Measurements from ENCODE around the gene STK25. TPM values are rescaled to one million over a fixed set of nuclear protein-coding genes. Genes with fewer than 3 reads are reported as not detected.

STK25 gene
- total RNA-seq, 1 experiment from 2014 or later: 201 TPM

DNA sequence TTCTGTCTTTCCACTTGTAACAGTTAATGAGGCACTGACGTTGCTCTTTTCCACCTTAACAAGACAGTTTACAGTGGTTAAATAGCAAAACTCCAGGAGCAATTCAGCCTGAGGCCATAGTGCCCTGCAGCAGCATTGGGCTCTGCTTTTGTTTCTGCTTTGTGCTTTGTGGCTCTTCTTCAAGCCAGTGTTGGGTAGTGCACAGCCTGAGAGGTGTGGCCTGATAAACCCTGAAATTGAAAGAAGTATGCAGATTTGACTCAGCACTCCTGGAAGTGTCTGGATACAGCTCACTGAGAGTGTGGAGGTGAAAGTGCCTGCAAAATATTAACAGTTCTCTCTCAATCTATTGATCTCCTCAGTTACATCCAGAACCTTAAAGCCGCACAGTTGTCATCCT, 63.0 kb downstream of the STK25 start:
- H3K79me2 ChIP-seq (ENCODE audit: low read depth): no peaks in the 10 kb centered on the region
- no peaks in the 10 kb centered on the region for H3K27me3 ChIP-seq (ENCODE audit: insufficient read depth, low read depth)
- ChIA-PET CTCF (no interaction called here), POLR2A (ENCODE audit: unreplicated experiment) (interaction anchor here (0.7 kb wide), 1 partner anchor 66 kb away, joined by 3 read pairs; no protein-coding TSS in a partner anchor)
- H3K36me3 ChIP-seq (ENCODE audit: low read depth): 0 out of 2 replicates have a peak, but pooled peaks cover 2% of the 10 kb centered on the region
- no peaks in the 10 kb centered on the region for H3K9me3 ChIP-seq (ENCODE audit: insufficient read depth, low read depth)
- BruUV-seq (replicated peaks): no TSS peak
- peaks cover 3% of the 10 kb centered on the region; the same call in 1 of the 2 replicates for H4K20me1 ChIP-seq (ENCODE audit: insufficient read depth)
- no peak overlapping the region for H2AFZ ChIP-seq
- no peak overlapping the region for H3K27ac ChIP-seq
- H3K4me3 ChIP-seq: no peak overlapping the region
- no peaks in the 10 kb centered on the region for H3K9me2 ChIP-seq (ENCODE audit: insufficient read depth)
- no peak overlapping the region for H3K4me2 ChIP-seq
- no peak for DNase-seq
- intact Hi-C loops (cut with micrococcal nuclease; ENCODE audit: unreplicated experiment): no loop called here
- TF ChIP-seq, protein P1, sequence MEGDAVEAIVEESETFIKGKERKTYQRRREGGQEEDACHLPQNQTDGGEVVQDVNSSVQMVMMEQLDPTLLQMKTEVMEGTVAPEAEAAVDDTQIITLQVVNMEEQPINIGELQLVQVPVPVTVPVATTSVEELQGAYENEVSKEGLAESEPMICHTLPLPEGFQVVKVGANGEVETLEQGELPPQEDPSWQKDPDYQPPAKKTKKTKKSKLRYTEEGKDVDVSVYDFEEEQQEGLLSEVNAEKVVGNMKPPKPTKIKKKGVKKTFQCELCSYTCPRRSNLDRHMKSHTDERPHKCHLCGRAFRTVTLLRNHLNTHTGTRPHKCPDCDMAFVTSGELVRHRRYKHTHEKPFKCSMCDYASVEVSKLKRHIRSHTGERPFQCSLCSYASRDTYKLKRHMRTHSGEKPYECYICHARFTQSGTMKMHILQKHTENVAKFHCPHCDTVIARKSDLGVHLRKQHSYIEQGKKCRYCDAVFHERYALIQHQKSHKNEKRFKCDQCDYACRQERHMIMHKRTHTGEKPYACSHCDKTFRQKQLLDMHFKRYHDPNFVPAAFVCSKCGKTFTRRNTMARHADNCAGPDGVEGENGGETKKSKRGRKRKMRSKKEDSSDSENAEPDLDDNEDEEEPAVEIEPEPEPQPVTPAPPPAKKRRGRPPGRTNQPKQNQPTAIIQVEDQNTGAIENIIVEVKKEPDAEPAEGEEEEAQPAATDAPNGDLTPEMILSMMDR (conservative IDR thresholded peaks at IDR 0.05): no peak
- no peak for TF ChIP-seq EZH2 (IDR thresholded peaks at IDR 0.05; ENCODE audit: low read depth)
- no peaks in the 10 kb centered on the region for H3F3A ChIP-seq (ENCODE audit: insufficient read depth, low read depth)
- no peaks in the 10 kb centered on the region for H3K4me1 ChIP-seq (replicated peaks; ENCODE audit: insufficient read depth)

GRCh38 chr2:241443486-241444223, 64.7 kb downstream of the STK25 start:
- POLR2A ChIA-PET (ENCODE audit: unreplicated experiment): interaction anchor here (0.7 kb wide), 2 partner anchors 216 to 452 kb away, joined by 3 to 4 read pairs; no protein-coding TSS in a partner anchor

More at GRCh38 chr2:241443486-241444223, 64.7 kb downstream of the STK25 start:
- Histone ChIP-seq H3K27ac (no peak overlapping the region), H2AFZ (no peak overlapping the region), H3K4me3 (no peak overlapping the region), H3K36me3 (ENCODE audit: low read depth) (0 out of 2 replicates have a peak, but pooled peaks cover 2% of the 10 kb centered on the region), H3F3A (ENCODE audit: insufficient read depth, low read depth) (no peaks in the 10 kb centered on the region), H3K27me3 (ENCODE audit: insufficient read depth, low read depth) (no peaks in the 10 kb centered on the region), H3K4me2 (no peak overlapping the region), H4K20me1 (ENCODE audit: insufficient read depth) (peaks cover 3% of the 10 kb centered on the region; the same call in 1 of the 2 replicates), H3K9me3 (ENCODE audit: insufficient read depth, low read depth) (no peaks in the 10 kb centered on the region), H3K4me1 (replicated peaks; ENCODE audit: insufficient read depth) (no peaks in the 10 kb centered on the region), H3K9me2 (ENCODE audit: insufficient read depth) (no peaks in the 10 kb centered on the region), H3K79me2 (ENCODE audit: low read depth) (no peaks in the 10 kb centered on the region)
- BruUV-seq (replicated peaks): no TSS peak
- intact Hi-C loops (cut with micrococcal nuclease; ENCODE audit: unreplicated experiment): no loop called here
- DNase-seq: peak in 1 of 2 experiments; percentile 81
- CTCF ChIA-PET: no interaction called here
- no peak for TF ChIP-seq EZH2 (IDR thresholded peaks at IDR 0.05; ENCODE audit: low read depth)
- TF ChIP-seq, protein P1 (conservative IDR thresholded peaks at IDR 0.05): no peak

Small RNA genes within 50 kb of the gene (microRNA-seq; reads per million reads assigned to microRNA genes)
- not detected for gene MIR3133 (ENCODE audit: borderline number of aligned reads, borderline replicate concordance)

Other genes with a start within 250 kb of the STK25 start
- gene HDLBP, start 192.9 kb downstream of the STK25 start, total RNA-seq (2021): 715 and 908 TPM in 2 replicates
- gene SEPTIN2, start 192.7 kb downstream of the STK25 start, total RNA-seq (2021): 431 and 500 TPM in 2 replicates
- 81.5 and 89.1 TPM in 2 replicates for gene FARP2, start 152.3 kb downstream of the STK25 start, total RNA-seq (2021)
- gene BOK, start 50.2 kb upstream of the STK25 start, total RNA-seq (2021): 72.8 and 107 TPM in 2 replicates
- 78.2 and 94.8 TPM in 2 replicates for gene THAP4, start 128.6 kb upstream of the STK25 start, total RNA-seq (2021)
- 162 and 177 TPM in 2 replicates for gene ATG4B, start 129.1 kb upstream of the STK25 start, total RNA-seq (2021)
- 183 and 191 TPM in 2 replicates for gene DTYMK, start 178.2 kb upstream of the STK25 start, total RNA-seq (2021)
- 79.7 and 106 TPM in 2 replicates for gene ING5, start 193.5 kb upstream of the STK25 start, total RNA-seq (2021)
- gene D2HGDH, start 226.0 kb upstream of the STK25 start, total RNA-seq (2021): 131 and 232 TPM in 2 replicates